IMR-90 (cell line): ENCODE measurements around the gene GJB4. TPM values are rescaled to one million over a fixed set of nuclear protein-coding genes. Genes with fewer than 3 reads are reported as not detected.

Experiments used
- ATAC-seq: fragments of 200-7000 bp; cut with Tn5 transposase; 2 replicates; pipeline ENCODE4 v1.9.1; 2020; ENCODE audit warnings: low read depth, mild to moderate bottlenecking, moderate library complexity
- BruUV-seq: library from RNA; stranded (reverse); fragments of 400-500 nt; replicated peaks from 2 replicates; lab custom pipeline; 2021; lab: Mats Ljungman, UMichigan
- CTCF ChIA-PET: fragments of 300-600 bp; formaldehyde crosslinking; extraction: SDS; loops from one replicate; lab custom pipeline; 2021; ENCODE audit warnings: antibody characterized with exemption; lab: Yijun Ruan, JAX
- POLR2A ChIA-PET: fragments of 300-600 bp; sonication (Branson Sonifier 250); formaldehyde crosslinking; loops from one replicate; lab custom pipeline; 2022; ENCODE audit warnings: antibody characterized with exemption; ENCODE audit not compliant: unreplicated experiment; lab: Charles Lee
- DNase-seq: peaks from one replicate; pipeline ENCODE4 v3.0.0; 2013
- H2AFZ ChIP-seq: replicated peaks from 2 replicates; pipeline ENCODE3; 2013; ENCODE audit warnings: low read length, mild to moderate bottlenecking; ENCODE audit not compliant: poor library complexity
- H2AK5ac ChIP-seq: 2 replicates; pipeline ENCODE4 v1.6.1; 2013; ENCODE audit warnings: low read depth, low read length, inconsistent platforms
- H2AK9ac ChIP-seq: replicated peaks from 2 replicates; pipeline ENCODE3; 2013; ENCODE audit warnings: mild to moderate bottlenecking, low read depth, low read length, moderate library complexity; ENCODE audit not compliant: poor library complexity
- H2BK120ac ChIP-seq: 2 replicates; pipeline ENCODE4 v1.6.1; 2013; ENCODE audit warnings: low read depth, low read length, inconsistent platforms
- H2BK15ac ChIP-seq: 3 replicates; pipeline ENCODE4 v1.6.1; 2013; ENCODE audit warnings: low read depth, low read length, inconsistent platforms
- H2BK20ac ChIP-seq: 2 replicates; pipeline ENCODE4 v1.6.1; 2013; ENCODE audit warnings: low read depth, mild to moderate bottlenecking, inconsistent platforms, low read length, moderate library complexity
- H2BK5ac ChIP-seq: 2 replicates; pipeline ENCODE4 v1.6.1; 2013; ENCODE audit warnings: mild to moderate bottlenecking, low read depth, low read length, inconsistent platforms; ENCODE audit not compliant: poor library complexity, severe bottlenecking
- H3K14ac ChIP-seq: replicated peaks from 2 replicates; pipeline ENCODE4 v1.6.1; 2013; ENCODE audit warnings: low read depth, low read length, inconsistent platforms
- H3K18ac ChIP-seq: 2 replicates; pipeline ENCODE4 v1.6.1; 2013; ENCODE audit warnings: low read depth, low read length, control low read depth
- H3K23ac ChIP-seq: 2 replicates; pipeline ENCODE4 v1.6.1; 2013; ENCODE audit warnings: low read depth, low read length, inconsistent platforms
- H3K27ac ChIP-seq: 2 replicates; pipeline ENCODE4 v1.5.1; 2013; ENCODE audit warnings: mild to moderate bottlenecking, control low read depth, low read length; ENCODE audit not compliant: insufficient read depth
- H3K27me3 ChIP-seq: 2 replicates; pipeline ENCODE4 v1.6.1; 2013; ENCODE audit warnings: low read length; ENCODE audit not compliant: control insufficient read depth, insufficient read depth
- H3K36me3 ChIP-seq: 2 replicates; pipeline ENCODE4 v1.6.1; 2013; ENCODE audit warnings: low read length, mixed read lengths; ENCODE audit not compliant: control insufficient read depth, insufficient read depth
- H3K4ac ChIP-seq: 2 replicates; pipeline ENCODE4 v1.6.1; 2013; ENCODE audit warnings: low read depth, low read length, inconsistent platforms
- H3K4me1 ChIP-seq: 2 replicates; pipeline ENCODE4 v1.6.1; 2013; ENCODE audit warnings: low read length, mixed read lengths; ENCODE audit not compliant: control insufficient read depth, insufficient read depth
- H3K4me2 ChIP-seq: 2 replicates; pipeline ENCODE4 v1.6.1; 2013; ENCODE audit warnings: low read depth, mild to moderate bottlenecking, control low read depth, low read length, moderate library complexity
- H3K4me3 ChIP-seq: 2 replicates; pipeline ENCODE4 v1.5.1; 2013; ENCODE audit warnings: low read depth, mild to moderate bottlenecking, control low read depth, low read length, moderate library complexity; ENCODE audit not compliant: insufficient read depth
- H3K56ac ChIP-seq: 2 replicates; pipeline ENCODE4 v1.6.1; 2013; ENCODE audit warnings: low read length, inconsistent platforms; ENCODE audit not compliant: insufficient read depth; ENCODE audit errors: extremely low read depth
- H3K79me1 ChIP-seq, 2 experiments: 2 replicates each; pipeline ENCODE4 v1.6.1; 2013; ENCODE audit warnings: low read length in 2 of 2, inconsistent platforms in 1 of 2, low read depth in 1 of 2
- H3K9ac ChIP-seq: 2 replicates; pipeline ENCODE4 v1.6.1; 2013; ENCODE audit warnings: low read depth, low read length, control low read depth
- H3K9me1 ChIP-seq: 2 replicates; pipeline ENCODE4 v1.6.1; 2013; ENCODE audit warnings: low read length, inconsistent platforms; ENCODE audit not compliant: insufficient read depth
- H3K9me3 ChIP-seq: 2 replicates; pipeline ENCODE4 v1.6.1; 2013; ENCODE audit warnings: low read length; ENCODE audit not compliant: control insufficient read depth, insufficient read depth
- H4K20me1 ChIP-seq: 2 replicates; pipeline ENCODE4 v1.6.1; 2013; ENCODE audit warnings: low read length, inconsistent platforms; ENCODE audit not compliant: insufficient read depth
- H4K5ac ChIP-seq: 2 replicates; pipeline ENCODE4 v1.6.1; 2013; ENCODE audit warnings: mild to moderate bottlenecking, low read depth, low read length, control low read depth
- H4K8ac ChIP-seq, 2 experiments: 2 replicates each; pipeline ENCODE4 v1.6.1; 2013; ENCODE audit warnings: low read depth in 2 of 2, low read length in 2 of 2, control low read depth in 1 of 2, inconsistent platforms in 1 of 2
- H4K91ac ChIP-seq: 2 replicates; pipeline ENCODE4 v1.6.1; 2013; ENCODE audit warnings: low read depth, low read length, inconsistent platforms; ENCODE audit not compliant: insufficient read depth
- BHLHE40 ChIP-seq: fragments of 150-350 bp; IDR thresholded peaks from 2 replicates; pipeline ENCODE4 v1.6.1; 2016; ENCODE audit warnings: mild to moderate bottlenecking, low read depth, low read length
- CEBPB ChIP-seq: IDR thresholded peaks from 2 replicates; pipeline ENCODE4 v1.6.1; 2012; ENCODE audit warnings: low read depth, low read length, improper control_type of control experiment
- CHD1 ChIP-seq: IDR thresholded peaks from 2 replicates; pipeline ENCODE4 v1.6.1; 2012; ENCODE audit warnings: low read depth, low read length, improper control_type of control experiment
- CTCF ChIP-seq: conservative IDR thresholded peaks from 2 replicates; pipeline ENCODE4 v1.5.1; 2012; ENCODE audit warnings: mild to moderate bottlenecking, low read depth, low read length, improper control_type of control experiment
- ELK1 ChIP-seq: fragments of 150-350 bp; IDR thresholded peaks from 2 replicates; pipeline ENCODE4 v1.6.1; 2016; ENCODE audit warnings: low read depth, mild to moderate bottlenecking, low read length, moderate library complexity, borderline replicate concordance
- FOS ChIP-seq: fragments of 150-350 bp; IDR thresholded peaks from 2 replicates; pipeline ENCODE4 v1.6.1; 2016; ENCODE audit warnings: low read depth, low read length
- MAFK ChIP-seq: IDR thresholded peaks from 2 replicates; pipeline ENCODE4 v1.6.1; 2012; ENCODE audit warnings: low read depth, low read length, improper control_type of control experiment
- MAZ ChIP-seq: IDR thresholded peaks from 2 replicates; pipeline ENCODE4 v1.6.1; 2012; ENCODE audit warnings: low read depth, mild to moderate bottlenecking, low read length, improper control_type of control experiment, moderate library complexity, borderline replicate concordance
- SMC3 ChIP-seq: fragments of 150-350 bp; IDR thresholded peaks from 2 replicates; pipeline ENCODE4 v1.6.1; 2016; ENCODE audit warnings: low read depth, mild to moderate bottlenecking, antibody characterized with exemption, low read length, moderate library complexity
- WGBS, 2 experiments: methylation state at CpG; one replicate each; pipeline versions ENCODE4 v1.1.5 to v1.1.7; 2013; ENCODE audit warnings: missing lambda C conversion rate in 2 of 2; ENCODE audit not compliant: insufficient read length in 1 of 2; ENCODE audit errors: extremely low coverage in 2 of 2; 5-methylcytosine and 5-hydroxymethylcytosine counted together
- dilution Hi-C: fragments of 300-500 bp; cut with HindIII; formaldehyde crosslinking; loops from one replicate; pipeline ENCODE4 v1.14.3; 2018; ENCODE audit warnings: low sequenced_read_pairs; ENCODE audit not compliant: unreplicated experiment
- in situ Hi-C: fragments of 300-500 bp; cut with MboI; formaldehyde crosslinking; loops from 3 replicates; pipeline ENCODE4 v1.14.3; 2019; ENCODE audit warnings: low sequenced_read_pairs, inconsistent platforms, mixed read lengths
- intact Hi-C: fragments of 100-400 bp; cut with micrococcal nuclease; formaldehyde crosslinking; loops from 2 replicates; pipeline ENCODE4 v1.10.0; 2022
- polyA plus RNA-seq, 3 experiments: library from polyadenylated mRNA; depleted of rRNA; stranded (reverse); fragments of >200 nt; gene quantifications; 2 replicates each; pipeline ENCODE4 v1.2.3, GENCODE V29; 2012; ENCODE audit warnings: low replicate concordance in 1 of 3
- total RNA-seq: library from RNA; depleted of rRNA; stranded (reverse); fragments of >200 nt; gene quantifications from 2 replicates; pipeline ENCODE4 v1.2.3, GENCODE V29; 2012

GJB4 gene
- total and polyA plus RNA-seq, 2 of the 4 experiments (the other 2 are of a cell fraction): not detected

- H3K18ac ChIP-seq: no peak overlapping the region
- no peak overlapping the region for H3K4ac ChIP-seq
- 80% methylated on average over 1 of the region's 6 CpGs; no CpG with 5 or more reads in 1 of the 2 experiments for WGBS, 2 experiments
- peaks cover 14% of the 10 kb centered on the region for H3K27me3 ChIP-seq
- no peaks in the 10 kb centered on the region for H3K9me1 ChIP-seq
- ChIA-PET POLR2A (no interaction called here), CTCF (interaction anchor here (1.0 kb wide), 1 partner anchor 57 kb away, joined by 5 read pairs; no protein-coding TSS in a partner anchor)
- no peak overlapping the region for H2AK5ac ChIP-seq
- H3K14ac ChIP-seq: no peak overlapping the region
- H4K8ac ChIP-seq: no peak overlapping the region
- dilution Hi-C loops (no loop called here), in situ Hi-C loops (no loop called here), intact Hi-C loops (no loop called here)
- ATAC-seq (no peak), DNase-seq (no peak)
- no peak overlapping the region for H4K5ac ChIP-seq
- no peak overlapping the region for H2BK20ac ChIP-seq
- no peak overlapping the region for H3K23ac ChIP-seq
- no TSS peak for BruUV-seq
- no peak overlapping the region for H3K27ac ChIP-seq
- no peak overlapping the region for H3K56ac ChIP-seq
- no peak overlapping the region for H2AFZ ChIP-seq
- H3K4me1 ChIP-seq: no peaks in the 10 kb centered on the region
- H4K91ac ChIP-seq: no peak overlapping the region
- no peak overlapping the region for H3K4me2 ChIP-seq
- no peak for TF ChIP-seq CEBPB
- no peak for TF ChIP-seq FOS
- no peak for TF ChIP-seq CTCF
- no peak for TF ChIP-seq MAFK
- no peak for TF ChIP-seq CHD1
- no peak for TF ChIP-seq BHLHE40
- no peak for TF ChIP-seq MAZ
- TF ChIP-seq ELK1: no peak
- TF ChIP-seq SMC3: no peak
- no peak overlapping the region for H2BK15ac ChIP-seq
- H3K9ac ChIP-seq: no peak overlapping the region
- no peaks in the 10 kb centered on the region for H4K20me1 ChIP-seq
- no peak overlapping the region for H2BK120ac ChIP-seq
- H3K36me3 ChIP-seq: no peaks in the 10 kb centered on the region
- H2BK5ac ChIP-seq: no peak overlapping the region
- no peaks in the 10 kb centered on the region for H3K79me1 ChIP-seq
- no peak overlapping the region for H2AK9ac ChIP-seq
- no peaks in the 10 kb centered on the region for H3K9me3 ChIP-seq
- H3K4me3 ChIP-seq: no peak overlapping the region
These were observed 36.4 kb downstream of the GJB4 start for GRCh38 chr1:34795916-34796315.
